Fibroblast of skin of abdomen (primary cell): ENCODE data around the gene SCRN2.

ENCODE experiments used
- DNase-seq: peaks from one replicate; pipeline ENCODE4 v3.0.0-alpha.2; 2013

Gene SCRN2

GRCh38 chr17:47871048-47871447, 30.0 kb upstream of the SCRN2 start:
- no peak for DNase-seq

- no peak for DNase-seq
Measured at GRCh38 chr17:47870056-47870455, 29.0 kb upstream of the SCRN2 start.

- DNase-seq = no peak
Measured at GRCh38 chr17:47869114-47869513, 28.0 kb upstream of the SCRN2 start.

GRCh38 chr17:47867813-47868533, 26.9 kb upstream of the SCRN2 start:
- no peak for DNase-seq

GRCh38 chr17:47866941-47867340, 25.9 kb upstream of the SCRN2 start:
- DNase-seq = no peak

- peak; percentile 12 for DNase-seq
Measured at GRCh38 chr17:47864791-47865216, 23.7 kb upstream of the SCRN2 start.

GRCh38 chr17:47862621-47863440, 21.8 kb upstream of the SCRN2 start:
- peak; percentile 85 for DNase-seq

GRCh38 chr17:47860386-47860785, 19.3 kb upstream of the SCRN2 start:
- no peak for DNase-seq

- DNase-seq = no peak
Measured at GRCh38 chr17:47857551-47858455, 16.7 kb upstream of the SCRN2 start.

- no peak for DNase-seq
Measured at GRCh38 chr17:47856830-47857229, 15.8 kb upstream of the SCRN2 start.

GRCh38 chr17:47855737-47856136, 14.7 kb upstream of the SCRN2 start:
- DNase-seq = no peak

- DNase-seq = no peak
Measured at GRCh38 chr17:47853616-47854015, 12.5 kb upstream of the SCRN2 start.

GRCh38 chr17:47852113-47852949, 11.3 kb upstream of the SCRN2 start:
- DNase-seq = no peak

GRCh38 chr17:47851764-47852112, 10.7 kb upstream of the SCRN2 start:
- DNase-seq = no peak

GRCh38 chr17:47850692-47851573, 9.9 kb upstream of the SCRN2 start, which contains the start of gene SP6:
Gene SP6 (minus strand): TSS chr17:47851163. CDS start chr17:47848429, 2,734 bp downstream.
- DNase-seq = peak; percentile 44

- DNase-seq = no peak
Measured at GRCh38 chr17:47850373-47850691, 9.3 kb upstream of the SCRN2 start.

- no peak for DNase-seq
Measured at GRCh38 chr17:47848198-47848513, 7.1 kb upstream of the SCRN2 start.

GRCh38 chr17:47847341-47848197, 6.5 kb upstream of the SCRN2 start:
- DNase-seq = no peak

- no peak for DNase-seq
Measured at GRCh38 chr17:47846716-47847340, 5.8 kb upstream of the SCRN2 start.

- no peak for DNase-seq
Measured at GRCh38 chr17:47845716-47846075, 4.6 kb upstream of the SCRN2 start.
